ENCODE data around the gene PYGO2.

PYGO2 gene

DNA sequence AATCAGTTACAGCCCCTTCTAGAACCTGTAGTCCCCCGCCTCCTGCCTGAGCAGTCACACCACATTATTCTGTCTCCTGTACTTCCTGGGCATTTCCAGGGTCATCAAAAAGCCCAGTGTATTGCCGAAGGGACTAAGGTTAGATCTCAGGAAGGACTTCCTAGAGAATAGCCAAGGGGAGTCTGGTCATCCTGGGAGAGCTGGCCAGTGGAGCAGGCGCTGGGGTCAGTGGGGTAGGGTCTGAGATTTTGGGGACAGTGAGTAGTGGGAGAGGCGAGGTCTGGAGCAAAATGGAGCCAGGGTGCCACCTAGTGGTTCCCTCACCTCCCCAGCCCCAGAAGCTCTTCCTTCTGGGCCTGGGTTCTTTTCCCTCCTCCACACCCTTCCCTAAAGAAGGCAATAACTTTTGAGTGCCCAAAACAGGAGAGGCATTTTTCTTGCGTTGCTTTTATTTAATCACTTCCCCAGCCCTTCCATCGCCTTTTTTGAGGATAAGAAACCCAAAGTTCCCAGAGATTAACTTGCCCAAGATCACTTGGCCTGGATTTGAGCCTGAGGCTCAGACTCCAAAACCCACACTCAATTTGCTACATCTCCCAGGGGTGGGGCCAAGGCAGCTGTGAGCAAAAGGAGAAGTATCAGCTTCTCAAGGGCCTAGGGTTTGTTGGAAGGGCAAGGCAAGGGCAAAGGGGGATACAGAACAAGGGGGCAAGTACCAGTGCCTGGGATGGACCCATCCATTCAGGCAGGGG is 17.8 kb downstream of the PYGO2 start:
- TF ChIP-seq, protein P1, sequence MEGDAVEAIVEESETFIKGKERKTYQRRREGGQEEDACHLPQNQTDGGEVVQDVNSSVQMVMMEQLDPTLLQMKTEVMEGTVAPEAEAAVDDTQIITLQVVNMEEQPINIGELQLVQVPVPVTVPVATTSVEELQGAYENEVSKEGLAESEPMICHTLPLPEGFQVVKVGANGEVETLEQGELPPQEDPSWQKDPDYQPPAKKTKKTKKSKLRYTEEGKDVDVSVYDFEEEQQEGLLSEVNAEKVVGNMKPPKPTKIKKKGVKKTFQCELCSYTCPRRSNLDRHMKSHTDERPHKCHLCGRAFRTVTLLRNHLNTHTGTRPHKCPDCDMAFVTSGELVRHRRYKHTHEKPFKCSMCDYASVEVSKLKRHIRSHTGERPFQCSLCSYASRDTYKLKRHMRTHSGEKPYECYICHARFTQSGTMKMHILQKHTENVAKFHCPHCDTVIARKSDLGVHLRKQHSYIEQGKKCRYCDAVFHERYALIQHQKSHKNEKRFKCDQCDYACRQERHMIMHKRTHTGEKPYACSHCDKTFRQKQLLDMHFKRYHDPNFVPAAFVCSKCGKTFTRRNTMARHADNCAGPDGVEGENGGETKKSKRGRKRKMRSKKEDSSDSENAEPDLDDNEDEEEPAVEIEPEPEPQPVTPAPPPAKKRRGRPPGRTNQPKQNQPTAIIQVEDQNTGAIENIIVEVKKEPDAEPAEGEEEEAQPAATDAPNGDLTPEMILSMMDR (conservative IDR thresholded peaks at IDR 0.05; ENCODE audit: low read length): peak; percentile 78
- no peak overlapping the region for H3K4me3 ChIP-seq (ENCODE audit: low read length)
- DNase-seq (ENCODE audit: low read depth): peak; percentile 18

DNA sequence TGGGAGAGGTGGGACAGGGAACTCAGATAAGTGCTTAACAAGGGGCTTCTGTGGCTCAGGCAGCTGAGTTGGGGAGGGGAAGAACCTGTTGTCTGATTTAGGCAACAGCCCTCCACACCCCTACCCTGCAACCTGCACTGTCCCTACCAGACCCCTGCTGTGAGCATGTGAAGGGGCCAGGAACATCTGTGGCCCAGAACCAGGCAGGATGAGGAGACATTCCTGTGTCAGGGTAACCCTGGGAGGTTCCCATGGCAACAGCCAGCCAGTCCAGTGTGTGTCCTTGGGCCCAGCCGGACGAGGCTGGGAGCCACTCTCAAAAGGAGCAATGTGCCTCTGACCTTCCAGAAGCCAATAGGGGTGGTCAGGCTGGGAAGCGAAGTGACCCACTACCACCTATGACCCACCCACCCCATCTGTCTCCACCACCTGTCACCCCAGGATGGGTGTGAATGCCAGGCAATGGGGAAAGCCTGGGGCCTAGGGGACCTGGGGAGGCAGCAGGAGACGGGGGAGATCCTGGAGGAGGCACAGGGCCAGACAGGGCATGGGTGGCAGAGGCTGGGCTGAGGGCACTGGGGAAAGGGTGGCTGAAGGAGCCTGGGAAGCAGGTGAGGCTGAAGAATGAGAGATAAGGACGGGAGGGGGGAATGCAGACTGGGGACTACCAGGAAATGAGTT is 20.1 kb downstream of the PYGO2 start:
- peak; percentile 44 for DNase-seq (ENCODE audit: low read depth)
- TF ChIP-seq, protein P1 (conservative IDR thresholded peaks at IDR 0.05; ENCODE audit: low read length): no peak
- H3K4me3 ChIP-seq (ENCODE audit: low read length): no peak overlapping the region

DNA sequence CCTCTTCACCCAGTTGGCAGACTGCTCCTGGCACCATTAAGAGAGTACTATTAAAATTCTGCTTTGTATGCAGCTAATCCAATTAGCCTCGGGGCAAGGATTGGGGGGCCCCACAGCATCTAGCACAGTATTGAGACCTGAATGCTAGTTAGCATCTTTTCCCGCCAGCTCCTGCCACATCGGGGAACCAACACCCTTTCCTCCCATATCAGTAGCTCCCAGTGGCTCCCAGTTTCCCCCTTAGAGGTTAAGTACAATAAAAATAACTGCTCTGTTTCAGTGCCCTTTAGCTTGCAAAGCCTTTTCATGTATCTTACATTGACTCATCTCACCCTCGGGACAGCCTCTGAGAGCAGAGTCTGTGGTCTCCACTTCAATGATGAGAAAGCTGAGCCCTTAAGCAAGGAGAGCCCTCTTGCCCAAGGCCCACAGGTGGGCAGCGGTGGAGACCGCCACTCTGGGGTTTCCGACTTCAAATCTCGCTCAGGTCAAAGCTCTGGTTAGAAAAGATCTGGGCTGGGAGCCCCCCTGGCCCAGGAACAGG is 20.9 kb downstream of the PYGO2 start:
- no peak for DNase-seq (ENCODE audit: low read depth)
- TF ChIP-seq, protein P1 (conservative IDR thresholded peaks at IDR 0.05; ENCODE audit: low read length): no peak
- H3K4me3 ChIP-seq (ENCODE audit: low read length): no peak overlapping the region

- no peak overlapping the region for H3K4me3 ChIP-seq (ENCODE audit: low read length)
- no peak for DNase-seq (ENCODE audit: low read depth)
- TF ChIP-seq, protein P1 (conservative IDR thresholded peaks at IDR 0.05; ENCODE audit: low read length): no peak
These were observed 21.4 kb downstream of the PYGO2 start for GRCh38 chr1:154940213-154940560.

DNA sequence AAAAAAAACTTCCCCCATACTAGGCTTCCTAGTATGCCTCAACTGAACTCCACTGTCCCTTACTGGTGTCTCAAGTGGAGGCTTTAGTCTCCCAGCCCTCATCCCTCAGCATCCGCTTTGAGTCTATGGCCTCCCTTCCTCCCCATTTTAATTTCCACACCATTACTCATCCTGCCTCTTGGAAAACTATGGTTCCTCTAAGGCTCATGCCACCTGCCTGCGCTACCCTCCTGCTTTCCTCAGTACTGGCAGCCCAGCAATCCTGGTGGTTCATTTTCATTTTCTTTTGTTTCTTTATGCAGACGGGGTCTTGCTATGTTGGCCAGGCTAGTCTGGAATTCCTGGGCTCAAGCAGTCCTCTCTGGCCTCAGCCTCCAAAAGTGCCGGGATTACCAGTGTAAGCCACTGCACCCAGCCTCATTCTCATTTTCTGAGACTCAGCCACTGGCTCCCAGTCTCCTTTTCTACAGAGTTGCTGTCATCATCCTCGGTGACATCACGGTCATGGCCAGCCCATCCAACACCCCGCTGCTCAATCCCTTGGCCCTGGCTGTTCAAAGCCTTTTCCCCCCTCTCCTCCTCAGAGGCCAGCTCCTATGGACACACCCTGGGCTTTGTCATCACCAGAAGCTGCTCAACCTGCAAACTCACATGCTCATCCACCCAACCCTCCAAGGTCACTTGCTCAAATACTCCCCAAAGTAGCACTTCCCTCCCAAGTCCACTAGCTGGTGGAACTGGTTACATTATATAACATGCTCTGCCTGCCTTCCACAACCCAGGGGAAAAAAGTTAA is 22.8 kb downstream of the PYGO2 start:
- no peak overlapping the region for H3K4me3 ChIP-seq (ENCODE audit: low read length)
- TF ChIP-seq, protein P1 (conservative IDR thresholded peaks at IDR 0.05; ENCODE audit: low read length): no peak
- no peak for DNase-seq (ENCODE audit: low read depth)

GRCh38 chr1:154937988-154938386 is 23.6 kb downstream of the PYGO2 start:
- DNase-seq (ENCODE audit: low read depth): no peak
- TF ChIP-seq, protein P1 (conservative IDR thresholded peaks at IDR 0.05; ENCODE audit: low read length): no peak
- peak overlapping the region; percentile 99 for H3K4me3 ChIP-seq (ENCODE audit: low read length)

Measured in AG10803 (cell line).